Stimulated activated memory B cell treated with anti-CD40 and anti-IgM and Interleukin-4, amounts not matched to agents 10 μg/mL and 1 μg/mL and 100 μg/mL, for 72 hours (primary cell): ENCODE measurements around the gene MRGPRD.
"Not testable (repeated sequence)": the region's sequence is repeated elsewhere in the genome, so short reads cannot be mapped to it uniquely, and the experiment has no call there.

Experiments used
- ATAC-seq: fragments of 150-1000 bp; cut with Tn5 transposase; 2 replicates; pipeline ENCODE4 v1.10.0; 2021
- H3K27ac Mint-ChIP-seq: one replicate; pipeline ENCODE4 v1.8.0; 2022; ENCODE audit warnings: mild to moderate bottlenecking, mixed read lengths
- H3K27me3 Mint-ChIP-seq: one replicate; pipeline ENCODE4 v1.8.0; 2022; ENCODE audit warnings: mixed read lengths
- H3K36me3 Mint-ChIP-seq: one replicate; pipeline ENCODE4 v1.8.0; 2022; ENCODE audit warnings: mixed read lengths
- H3K4me1 Mint-ChIP-seq: one replicate; pipeline ENCODE4 v1.8.0; 2022; ENCODE audit warnings: mixed read lengths
- H3K4me3 Mint-ChIP-seq: one replicate; pipeline ENCODE4 v1.8.0; 2022; ENCODE audit warnings: mild to moderate bottlenecking, moderate library complexity, mixed read lengths
- H3K9me3 Mint-ChIP-seq: one replicate; pipeline ENCODE4 v1.8.0; 2022; ENCODE audit warnings: mixed read lengths

MRGPRD gene

DNA sequence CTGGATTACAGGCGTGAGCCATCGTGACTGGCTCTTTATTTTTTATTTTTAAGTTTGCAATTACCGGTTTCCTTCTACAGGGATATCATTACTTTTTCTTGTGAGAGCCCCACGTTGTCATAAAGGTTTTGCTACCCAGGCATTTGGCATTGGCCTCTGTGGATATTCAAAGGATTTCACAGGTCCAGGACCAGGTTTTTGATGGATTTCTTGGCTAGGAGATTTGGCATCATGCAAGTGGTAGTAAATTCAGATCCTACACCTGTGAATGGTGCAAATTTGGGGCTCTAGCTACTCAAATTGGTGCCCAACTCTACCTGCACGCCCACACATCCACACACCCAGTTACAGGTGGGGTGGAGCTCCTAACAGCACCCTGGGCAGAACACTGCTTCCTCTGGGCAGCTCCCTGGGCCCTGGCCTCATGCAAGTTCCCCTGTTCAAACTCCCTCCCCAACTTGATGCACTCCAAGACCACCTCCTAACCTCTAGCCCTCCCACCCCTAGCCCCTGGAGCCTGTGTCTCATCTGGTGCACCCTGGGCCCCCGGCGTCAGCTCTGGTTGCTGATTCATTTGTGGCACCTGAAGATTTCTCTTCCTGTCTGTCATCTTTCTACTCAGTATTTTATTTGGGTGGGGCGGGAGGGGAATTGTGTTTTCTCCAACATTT is 9.3 kb upstream of the MRGPRD start:
- Mint-ChIP-seq H3K4me3 (no peak overlapping the region), H3K36me3 (peaks cover 11% of the 10 kb centered on the region), H3K4me1 (no peaks in the 10 kb centered on the region), H3K9me3 (peaks cover 10% of the 10 kb centered on the region), H3K27me3 (peaks cover 70% of the 10 kb centered on the region), H3K27ac (no peak overlapping the region)
- no peak for ATAC-seq

DNA sequence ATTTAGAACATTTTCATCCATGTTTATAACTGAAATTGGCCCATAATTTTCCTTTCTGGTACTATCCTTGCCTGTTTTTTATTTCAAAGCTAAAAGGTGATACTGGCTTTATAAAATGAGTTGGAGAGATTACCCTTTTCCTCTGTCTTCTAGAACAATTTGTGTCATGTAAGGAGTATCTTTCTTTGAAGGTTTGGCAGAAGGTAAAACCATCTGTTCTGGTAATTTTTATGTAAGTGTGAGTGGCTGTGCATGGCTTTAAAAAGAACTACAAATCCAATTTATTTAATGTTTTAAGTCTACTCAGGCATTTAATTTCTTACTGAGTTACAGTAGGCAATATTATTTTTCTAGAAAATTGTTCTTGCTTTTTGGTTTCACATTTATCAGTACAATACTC is 7.7 kb upstream of the MRGPRD start:
- Mint-ChIP-seq H3K9me3 (peaks cover 10% of the 10 kb centered on the region), H3K4me3 (no peak overlapping the region), H3K27ac (no peak overlapping the region), H3K36me3 (peaks cover 11% of the 10 kb centered on the region), H3K27me3 (peaks cover 54% of the 10 kb centered on the region), H3K4me1 (no peaks in the 10 kb centered on the region)
- no peak for ATAC-seq

DNA sequence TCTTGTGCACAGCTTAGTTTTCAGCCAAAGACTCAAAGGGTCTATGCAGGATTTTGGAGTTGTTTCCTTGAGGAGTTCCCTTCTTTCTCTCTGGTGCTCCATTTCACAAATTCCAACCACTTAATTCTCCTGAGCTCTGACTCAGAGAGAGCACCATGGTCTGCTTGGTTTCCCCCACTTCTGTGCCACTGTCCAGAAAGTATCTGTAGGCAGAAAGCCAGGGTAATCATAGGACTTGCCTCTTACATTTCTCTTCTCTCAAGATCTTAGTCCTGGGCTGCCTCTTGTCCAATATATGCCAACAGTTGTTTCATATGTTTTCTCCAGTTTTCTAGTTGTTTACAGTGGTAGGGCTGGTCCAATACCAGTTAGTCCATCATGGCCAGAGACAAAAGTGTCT is 6.4 kb upstream of the MRGPRD start:
- H3K36me3 Mint-ChIP-seq, result peaks cover 11% of the 10 kb centered on the region
- no peaks in the 10 kb centered on the region for H3K4me1 Mint-ChIP-seq
- H3K27ac Mint-ChIP-seq, result no peak overlapping the region
- ATAC-seq, result no peak
- H3K9me3 Mint-ChIP-seq, result peaks cover 13% of the 10 kb centered on the region
- H3K27me3 Mint-ChIP-seq, result peaks cover 49% of the 10 kb centered on the region
- no peak overlapping the region for H3K4me3 Mint-ChIP-seq

DNA sequence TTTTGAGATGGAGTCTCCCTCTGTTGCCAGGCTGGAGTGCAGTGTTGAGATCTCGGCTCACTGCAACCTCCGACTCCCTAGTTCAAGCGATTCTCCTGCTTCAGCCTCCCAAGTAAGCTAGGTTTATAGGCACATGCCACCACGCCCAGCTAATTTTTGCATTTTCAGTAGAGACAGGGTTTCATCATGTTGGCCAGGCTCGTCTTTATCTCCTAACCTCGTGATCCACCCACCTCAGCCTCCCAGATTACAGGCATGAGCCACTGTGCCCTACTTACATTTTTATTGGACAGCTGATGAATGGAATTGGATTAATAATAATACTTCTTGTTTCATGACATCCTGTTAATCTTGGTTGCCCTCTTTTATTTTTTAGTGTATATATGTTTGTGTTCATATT is 3.0 kb upstream of the MRGPRD start:
- Mint-ChIP-seq H3K27me3 (peaks cover 60% of the 10 kb centered on the region), H3K4me1 (no peaks in the 10 kb centered on the region), H3K4me3 (no peak overlapping the region), H3K27ac (no peak overlapping the region), H3K36me3 (peaks cover 11% of the 10 kb centered on the region), H3K9me3 (peaks cover 16% of the 10 kb centered on the region)
- no peak for ATAC-seq

DNA sequence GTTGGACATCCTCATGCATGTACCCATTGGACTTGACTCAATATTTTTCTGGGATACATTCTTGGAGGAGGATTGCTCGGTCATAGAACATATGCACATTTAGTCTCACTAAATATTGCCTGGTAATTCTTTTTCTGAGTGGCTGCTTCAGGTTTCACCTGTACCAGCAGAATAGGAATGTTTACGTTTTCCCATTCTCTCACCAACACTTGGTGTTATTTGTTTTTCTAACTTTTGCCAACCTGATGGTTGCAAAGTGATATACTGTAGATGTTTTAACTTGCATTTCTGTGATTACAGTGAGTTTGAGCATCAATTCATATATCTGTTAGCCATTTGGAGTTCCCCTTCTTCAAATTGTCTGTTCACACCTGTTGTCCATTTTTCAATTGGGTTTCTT is 1.3 kb upstream of the MRGPRD start:
- peaks cover 8% of the 10 kb centered on the region for H3K36me3 Mint-ChIP-seq
- no peak overlapping the region for H3K4me3 Mint-ChIP-seq
- peaks cover 56% of the 10 kb centered on the region for H3K27me3 Mint-ChIP-seq
- no peak for ATAC-seq
- no peaks in the 10 kb centered on the region for H3K4me1 Mint-ChIP-seq
- H3K27ac Mint-ChIP-seq, result no peak overlapping the region
- peaks cover 13% of the 10 kb centered on the region for H3K9me3 Mint-ChIP-seq

DNA sequence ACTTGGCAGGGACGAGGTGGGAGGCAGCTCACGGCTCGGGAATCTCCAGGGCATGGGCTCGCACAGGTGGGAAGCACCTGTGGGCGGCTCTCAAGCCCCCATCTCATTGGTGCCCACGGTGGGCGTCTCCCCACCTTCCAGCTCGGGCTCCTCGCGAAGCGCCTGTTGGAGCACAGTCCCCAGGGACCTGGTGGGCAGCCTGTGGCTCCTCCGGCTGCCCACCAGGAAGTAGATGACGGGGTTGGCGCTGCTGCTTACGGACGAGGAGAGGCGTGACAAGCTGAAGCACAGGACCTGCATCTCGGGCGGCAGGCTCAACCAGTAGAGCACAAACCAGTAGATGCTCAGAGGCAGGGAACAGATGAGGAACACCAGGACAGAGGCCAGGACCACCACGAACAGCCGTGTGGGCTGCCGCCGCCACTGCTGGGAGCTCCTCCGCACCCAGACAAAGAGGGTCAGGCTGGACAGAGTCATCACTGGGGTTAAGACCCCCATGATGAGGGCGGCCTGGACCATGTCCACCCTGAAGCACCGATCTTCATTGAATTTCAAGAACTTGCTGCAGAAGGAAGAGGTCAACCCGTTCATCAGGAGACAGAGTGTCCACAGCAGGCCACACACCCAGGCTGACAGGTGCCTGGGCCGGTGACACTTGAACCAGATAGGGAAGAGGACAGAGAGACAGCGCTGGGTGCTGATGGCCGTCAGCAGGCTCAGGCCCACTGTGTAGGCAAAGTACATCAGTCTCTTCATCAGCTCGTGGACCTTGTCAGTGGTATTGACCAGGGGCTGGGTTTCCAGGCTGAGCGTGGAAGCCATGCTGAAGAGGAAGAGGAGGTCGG is 633 bp downstream of the MRGPRD start:
- peaks cover 47% of the 10 kb centered on the region for H3K27me3 Mint-ChIP-seq
- H3K9me3 Mint-ChIP-seq, result peaks cover 6% of the 10 kb centered on the region
- no peak overlapping the region for H3K27ac Mint-ChIP-seq

DNA sequence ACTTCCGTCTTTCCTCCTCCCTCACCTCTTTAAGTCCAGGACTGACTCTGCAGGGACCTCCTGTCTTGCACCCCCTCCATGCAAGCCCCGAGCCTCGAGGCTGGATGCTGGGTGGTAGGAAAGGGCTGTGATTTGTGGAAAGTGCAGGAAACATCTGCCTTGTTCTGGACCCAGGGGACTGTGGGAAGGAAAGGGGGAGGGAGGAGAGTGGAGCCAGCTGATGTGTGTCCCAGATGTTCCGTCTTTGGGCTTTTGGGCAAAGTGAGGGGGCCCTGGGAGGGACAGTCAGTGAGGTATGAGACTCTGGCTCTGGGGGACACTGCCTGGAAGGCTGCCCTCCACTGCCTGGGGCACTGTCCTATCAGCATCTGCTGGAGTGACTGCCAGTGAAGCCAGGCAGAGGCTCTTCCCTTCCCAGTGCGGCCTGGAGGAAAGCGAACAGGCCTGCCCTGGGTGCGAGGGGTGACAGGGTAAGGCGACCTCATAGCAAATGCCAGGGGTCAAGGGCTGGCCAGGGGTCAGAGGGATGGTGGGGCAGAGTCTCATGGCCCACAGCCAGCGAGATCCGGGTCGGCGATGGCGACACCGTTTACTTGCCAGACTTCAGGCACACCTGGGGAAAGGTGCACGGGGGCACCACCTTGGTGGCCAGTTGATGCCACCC is 1.7 kb downstream of the MRGPRD start:
- H3K27me3 Mint-ChIP-seq, result peaks cover 47% of the 10 kb centered on the region
- H3K4me3 Mint-ChIP-seq, result no peak overlapping the region
- ATAC-seq, result no peak
- H3K9me3 Mint-ChIP-seq, result peaks cover 9% of the 10 kb centered on the region
- H3K27ac Mint-ChIP-seq, result no peak overlapping the region
- peaks cover 5% of the 10 kb centered on the region for H3K4me1 Mint-ChIP-seq
- H3K36me3 Mint-ChIP-seq, result no peaks in the 10 kb centered on the region

More for the DNA sequence above, 633 bp downstream of the MRGPRD start:
- Mint-ChIP-seq H3K4me1 (no peaks in the 10 kb centered on the region), H3K36me3 (no peaks in the 10 kb centered on the region), H3K4me3 (no peak overlapping the region)
- no peak for ATAC-seq

DNA sequence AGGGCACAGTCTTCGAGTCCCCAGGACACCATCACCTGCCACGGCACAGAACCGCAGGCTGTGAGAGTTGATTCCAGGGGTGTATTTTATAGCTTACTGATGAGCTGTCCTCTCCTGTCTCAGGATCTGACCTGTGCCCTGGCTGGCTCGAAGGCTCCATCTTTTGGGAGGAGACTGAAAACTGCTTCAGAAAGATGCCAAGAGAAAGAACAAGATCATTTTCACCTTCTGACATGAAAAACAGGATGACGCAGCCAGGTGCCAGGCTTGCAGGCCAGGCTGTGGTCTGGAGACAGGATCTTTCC is 2.2 kb downstream of the MRGPRD start:
- ATAC-seq, result no peak
- peaks cover 5% of the 10 kb centered on the region for H3K4me1 Mint-ChIP-seq
- no peak overlapping the region for H3K27ac Mint-ChIP-seq
- no peaks in the 10 kb centered on the region for H3K36me3 Mint-ChIP-seq
- H3K9me3 Mint-ChIP-seq, result peaks cover 9% of the 10 kb centered on the region
- no peak overlapping the region for H3K4me3 Mint-ChIP-seq
- H3K27me3 Mint-ChIP-seq, result peaks cover 47% of the 10 kb centered on the region

DNA sequence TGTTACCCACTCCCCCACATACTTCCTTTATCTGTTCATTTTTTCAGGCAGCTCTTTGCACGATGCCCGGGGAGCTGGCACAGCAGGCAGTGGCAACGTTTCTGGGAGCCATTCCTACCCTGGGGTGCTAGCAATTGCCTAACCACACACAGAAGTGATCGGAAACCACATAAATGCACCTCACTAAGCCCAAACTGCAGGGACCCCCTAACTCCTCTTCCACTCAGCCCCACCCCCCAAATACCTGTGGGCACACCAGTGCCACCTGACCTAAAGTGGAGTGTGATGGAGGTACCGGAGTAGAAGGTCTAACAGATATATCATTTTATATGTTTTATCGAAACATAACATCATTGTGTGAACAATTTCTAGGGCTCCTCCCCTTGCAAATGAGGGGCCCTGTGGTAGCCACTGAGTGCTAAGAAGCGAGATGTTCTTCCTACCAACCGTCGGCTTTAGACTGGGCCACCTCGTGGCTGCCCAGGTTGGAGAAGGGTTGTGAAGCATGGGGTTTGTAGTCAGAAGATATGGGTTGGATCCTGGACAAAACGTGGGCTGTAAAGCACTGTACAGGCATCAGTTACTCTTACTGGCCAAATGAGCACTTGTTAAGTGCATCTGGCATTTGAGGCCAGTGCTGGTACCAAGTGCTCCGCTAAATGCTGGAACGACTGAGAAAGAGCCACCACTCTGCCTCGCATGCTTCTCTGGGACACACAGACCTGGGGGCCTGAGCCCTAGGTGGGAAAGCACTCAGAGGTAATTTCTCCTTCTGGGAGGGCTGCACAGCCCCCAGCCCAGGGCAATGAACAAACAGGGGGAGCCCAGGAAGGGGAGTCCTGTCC is 2.8 kb downstream of the MRGPRD start:
- no peak overlapping the region for H3K4me3 Mint-ChIP-seq
- ATAC-seq, result no peak
- H3K4me1 Mint-ChIP-seq, result peaks cover 5% of the 10 kb centered on the region
- H3K36me3 Mint-ChIP-seq, result no peaks in the 10 kb centered on the region
- peaks cover 47% of the 10 kb centered on the region for H3K27me3 Mint-ChIP-seq
- peaks cover 9% of the 10 kb centered on the region for H3K9me3 Mint-ChIP-seq
- no peak overlapping the region for H3K27ac Mint-ChIP-seq

DNA sequence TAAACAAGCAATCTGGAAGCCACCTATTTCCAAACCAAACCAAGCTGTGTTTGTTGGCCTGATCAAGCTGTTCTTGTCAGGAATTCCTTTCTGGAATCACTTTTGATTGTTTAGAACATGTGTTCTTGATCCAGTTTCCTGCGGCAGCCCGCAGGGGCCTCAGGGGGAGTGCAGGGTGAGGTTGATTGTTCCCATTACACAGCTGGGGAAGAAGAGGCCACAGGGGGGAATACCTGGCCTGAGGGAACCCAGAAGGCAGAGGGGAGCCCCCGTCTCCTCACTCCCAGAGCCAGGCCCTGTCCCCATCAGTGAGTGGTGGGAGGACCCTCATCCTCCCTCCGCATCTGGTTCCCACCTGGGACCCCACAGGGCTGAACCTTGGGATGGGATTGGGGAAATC is 4.2 kb downstream of the MRGPRD start:
- H3K9me3 Mint-ChIP-seq, result peaks cover 3% of the 10 kb centered on the region
- H3K27ac Mint-ChIP-seq, result no peak overlapping the region
- peaks cover 5% of the 10 kb centered on the region for H3K4me1 Mint-ChIP-seq
- no peaks in the 10 kb centered on the region for H3K36me3 Mint-ChIP-seq
- no peak overlapping the region for H3K4me3 Mint-ChIP-seq
- H3K27me3 Mint-ChIP-seq, result peaks cover 33% of the 10 kb centered on the region
- ATAC-seq, result no peak

DNA sequence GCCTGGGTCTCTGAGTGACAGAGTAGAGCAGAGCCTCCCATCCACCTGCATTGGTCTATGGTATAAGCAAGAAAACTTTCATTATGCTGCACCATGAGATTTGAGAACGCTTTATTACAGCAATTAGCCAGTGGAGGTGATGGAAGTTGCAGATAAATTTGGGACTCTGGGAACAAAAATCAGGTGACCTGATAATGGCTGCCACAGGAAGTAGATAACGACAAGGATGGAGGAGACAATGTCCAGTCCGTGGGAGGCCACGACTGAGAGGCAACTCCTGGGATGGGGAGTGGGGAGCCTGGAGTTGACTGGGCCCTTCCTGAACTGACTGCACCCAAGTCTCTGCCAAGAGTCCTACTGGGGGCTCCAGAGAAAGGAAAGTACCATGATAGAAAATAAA is 4.7 kb downstream of the MRGPRD start:
- Mint-ChIP-seq H3K36me3 (no peaks in the 10 kb centered on the region), H3K4me1 (peaks cover 5% of the 10 kb centered on the region), H3K27me3 (peaks cover 29% of the 10 kb centered on the region), H3K27ac (no peak overlapping the region), H3K9me3 (peaks cover 6% of the 10 kb centered on the region), H3K4me3 (no peak overlapping the region)
- ATAC-seq, result no peak

DNA sequence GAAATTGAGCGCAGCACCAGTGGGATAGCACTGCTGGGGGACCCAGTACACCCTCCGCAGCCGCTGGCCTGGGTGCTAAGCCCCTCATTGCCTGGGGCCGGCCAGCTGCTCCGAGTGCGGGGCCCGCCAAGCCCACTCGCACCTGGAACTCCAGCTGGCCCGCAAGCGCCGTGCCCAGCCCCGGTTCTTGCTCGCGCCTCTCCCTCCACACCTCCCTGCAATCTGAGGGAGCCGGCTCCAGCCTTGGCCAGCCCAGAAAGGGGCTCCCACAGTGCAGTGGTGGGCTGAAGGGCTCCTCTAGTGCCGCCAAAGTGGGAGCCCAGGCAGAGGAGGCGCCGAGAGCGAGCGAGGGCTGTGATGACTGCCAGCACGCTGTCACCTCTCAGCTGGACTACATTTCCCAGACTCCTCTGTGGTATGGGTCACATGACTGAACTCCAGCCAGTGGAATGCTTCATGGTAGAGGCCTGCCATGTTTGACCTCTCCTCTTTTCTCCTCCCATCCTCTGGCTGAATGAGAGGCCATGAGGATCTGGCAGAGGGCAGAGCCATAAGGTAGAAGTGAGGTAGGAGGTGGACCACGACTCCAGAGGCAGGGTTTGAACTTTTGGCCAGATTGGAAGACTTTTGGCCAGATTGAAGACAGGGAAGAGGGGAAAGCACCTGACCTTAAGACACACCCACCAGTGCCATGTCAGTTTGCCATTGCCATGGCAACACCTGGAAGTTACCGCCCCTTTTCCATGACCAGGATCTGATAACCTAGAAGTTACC is 6.2 kb downstream of the MRGPRD start:
- Mint-ChIP-seq H3K36me3 (no peaks in the 10 kb centered on the region), H3K4me1 (peaks cover 5% of the 10 kb centered on the region), H3K27me3 (peaks cover 18% of the 10 kb centered on the region), H3K9me3 (peaks cover 6% of the 10 kb centered on the region), H3K27ac (peak overlapping the region; percentile 61), H3K4me3 (no peak overlapping the region)
- ATAC-seq, result peak; percentile 69

DNA sequence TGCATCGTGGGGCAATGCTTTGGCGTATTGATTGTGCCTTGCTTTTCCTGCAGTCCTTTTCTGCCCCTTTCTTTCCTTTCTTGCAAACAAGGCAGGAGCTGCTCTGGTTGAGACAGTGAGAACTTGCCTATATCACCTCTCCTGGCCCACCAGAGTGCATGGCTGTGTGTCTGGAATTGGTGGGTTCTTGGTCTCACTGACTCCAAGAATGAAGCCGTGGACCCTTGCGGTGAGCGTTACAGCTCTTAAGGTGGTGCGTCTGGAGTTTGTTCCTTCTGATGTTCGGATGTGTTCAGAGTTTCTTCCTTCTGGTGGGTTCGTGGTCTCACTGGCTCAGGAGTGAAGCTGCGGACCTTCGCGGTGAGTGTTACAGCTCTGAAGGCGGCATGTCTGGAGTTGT is 7.1 kb downstream of the MRGPRD start:
- not testable (repeated sequence) for H3K9me3 Mint-ChIP-seq, H3K27ac Mint-ChIP-seq, H3K4me1 Mint-ChIP-seq, H3K4me3 Mint-ChIP-seq, H3K36me3 Mint-ChIP-seq, ATAC-seq
- peaks cover 12% of the 10 kb centered on the region for H3K27me3 Mint-ChIP-seq

DNA sequence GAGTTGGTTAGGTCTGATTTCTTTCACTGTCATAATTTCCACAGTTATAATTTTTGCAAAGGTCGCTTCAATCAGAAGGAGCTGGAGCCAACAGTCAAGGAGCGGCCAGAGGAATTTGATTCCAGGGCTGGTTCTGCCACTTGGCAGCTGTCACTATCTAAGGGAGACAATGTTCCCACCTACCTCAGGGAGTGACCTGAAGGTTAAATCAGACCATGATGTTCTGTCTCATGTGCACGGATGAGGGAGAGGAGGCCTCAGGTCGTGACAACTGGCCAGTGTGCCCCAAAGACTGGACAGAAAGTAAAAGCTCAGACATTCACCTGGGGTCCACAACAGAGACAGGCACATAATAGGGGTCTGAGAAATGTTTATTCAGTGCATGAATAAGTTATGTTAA is 7.6 kb downstream of the MRGPRD start:
- Mint-ChIP-seq H3K4me3 (no peak overlapping the region), H3K36me3 (no peaks in the 10 kb centered on the region), H3K4me1 (peaks cover 5% of the 10 kb centered on the region), H3K27me3 (peaks cover 12% of the 10 kb centered on the region), H3K27ac (no peak overlapping the region), H3K9me3 (peaks cover 6% of the 10 kb centered on the region)
- ATAC-seq, result no peak
